Fibroblast of skin of left quadriceps (primary cell): ENCODE results near the gene COX14.
A peak's percentile ranks its signal among the peaks of the same experiment; 100 is the strongest.
"Not testable (repeated sequence)": the region's sequence is repeated elsewhere in the genome, so short reads cannot be mapped to it uniquely, and the experiment has no call there.

Experiments used
- DNase-seq, 2 experiments: peaks; one replicate each; pipeline ENCODE4 v3.0.0-alpha.2; 2013; ENCODE audit warnings: low read depth in 2 of 2

The COX14 gene

DNA sequence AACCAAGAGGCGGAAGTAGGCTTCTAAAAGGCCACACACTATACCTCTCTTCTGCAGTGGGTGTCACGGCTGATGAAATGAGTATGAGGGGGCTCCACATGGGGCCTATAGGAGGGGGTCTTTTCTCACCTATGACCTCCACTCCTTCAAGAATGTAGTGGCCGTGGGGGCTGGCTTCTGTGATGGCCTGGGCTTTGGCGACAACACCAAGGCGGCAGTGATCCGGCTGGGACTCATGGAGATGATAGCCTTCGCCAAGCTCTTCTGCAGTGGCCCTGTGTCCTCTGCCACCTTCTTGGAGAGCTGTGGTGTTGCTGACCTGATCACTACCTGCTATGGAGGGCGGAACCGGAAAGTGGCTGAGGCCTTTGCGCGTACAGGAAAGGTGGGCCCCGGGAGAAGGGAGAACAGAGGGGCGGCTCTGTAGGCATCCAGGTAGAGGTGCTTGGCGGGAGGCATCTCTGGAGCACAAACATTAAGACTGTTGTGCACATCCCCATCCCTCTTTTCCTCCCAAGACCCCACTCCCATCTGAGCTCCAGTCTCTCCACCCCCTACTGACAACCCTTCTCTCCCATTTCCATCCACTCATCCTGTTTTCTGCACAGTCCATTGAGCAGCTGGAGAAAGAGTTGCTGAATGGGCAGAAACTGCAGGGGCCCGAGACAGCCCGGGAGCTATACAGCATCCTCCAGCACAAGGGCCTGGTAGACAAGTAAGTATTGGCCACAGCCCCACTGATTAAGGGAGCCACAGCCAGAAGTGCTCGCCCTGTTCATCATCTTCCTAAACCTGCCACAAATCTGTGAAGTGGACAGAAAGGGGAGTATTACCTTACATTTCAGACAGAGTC, 4.4 kb upstream of the COX14 start:
- DNase-seq, result no peak

DNA sequence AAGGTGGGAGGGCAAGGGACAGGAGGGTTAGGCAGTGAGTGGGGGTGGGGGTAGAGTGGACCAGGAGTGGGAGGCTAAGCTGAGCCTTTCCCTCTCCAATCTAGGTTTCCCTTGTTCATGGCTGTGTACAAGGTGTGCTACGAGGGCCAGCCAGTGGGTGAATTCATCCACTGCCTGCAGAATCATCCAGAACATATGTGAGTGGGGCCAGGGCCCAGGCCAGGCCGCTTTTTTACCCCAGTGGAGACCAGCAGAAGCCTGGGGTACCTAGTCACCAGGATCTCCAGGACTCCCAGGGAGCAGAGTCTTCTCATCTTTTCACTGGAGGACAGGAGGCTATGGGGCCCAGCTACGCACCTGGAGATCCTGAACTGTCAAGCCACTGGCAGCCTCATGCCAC, 2.7 kb upstream of the COX14 start:
- no peak for DNase-seq

DNA sequence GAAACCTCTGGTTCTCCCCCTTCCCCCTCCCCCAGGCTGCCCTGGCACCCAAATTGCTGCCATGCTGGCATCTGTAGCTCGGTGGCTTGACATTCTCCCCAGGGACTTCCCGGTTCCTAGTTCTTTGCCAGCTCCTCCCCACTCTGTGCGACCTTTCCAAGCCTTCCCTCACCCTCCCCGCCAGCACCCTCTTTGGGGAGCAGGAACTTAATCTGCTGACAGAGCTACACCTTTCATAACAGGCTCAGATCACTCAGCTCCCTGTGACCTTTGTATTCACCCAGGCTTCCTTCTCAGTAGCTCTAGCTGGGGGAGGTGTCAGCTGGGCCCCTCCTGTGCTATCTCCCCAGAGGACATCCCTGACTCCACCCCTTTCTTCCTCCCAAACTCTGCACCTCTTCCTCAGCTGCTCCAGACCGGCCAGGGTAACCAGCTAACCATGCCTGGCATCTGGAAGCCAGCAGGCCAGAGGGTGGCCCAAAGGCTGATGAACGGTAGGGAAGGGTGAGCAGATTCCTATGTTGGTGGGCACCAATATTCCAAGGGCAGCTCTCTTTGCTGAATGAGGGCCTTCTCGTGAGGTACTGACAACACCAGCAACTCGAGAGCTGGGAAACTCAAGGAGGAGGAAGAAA, 1.8 kb upstream of the COX14 start:
- DNase-seq, result no peak

DNA sequence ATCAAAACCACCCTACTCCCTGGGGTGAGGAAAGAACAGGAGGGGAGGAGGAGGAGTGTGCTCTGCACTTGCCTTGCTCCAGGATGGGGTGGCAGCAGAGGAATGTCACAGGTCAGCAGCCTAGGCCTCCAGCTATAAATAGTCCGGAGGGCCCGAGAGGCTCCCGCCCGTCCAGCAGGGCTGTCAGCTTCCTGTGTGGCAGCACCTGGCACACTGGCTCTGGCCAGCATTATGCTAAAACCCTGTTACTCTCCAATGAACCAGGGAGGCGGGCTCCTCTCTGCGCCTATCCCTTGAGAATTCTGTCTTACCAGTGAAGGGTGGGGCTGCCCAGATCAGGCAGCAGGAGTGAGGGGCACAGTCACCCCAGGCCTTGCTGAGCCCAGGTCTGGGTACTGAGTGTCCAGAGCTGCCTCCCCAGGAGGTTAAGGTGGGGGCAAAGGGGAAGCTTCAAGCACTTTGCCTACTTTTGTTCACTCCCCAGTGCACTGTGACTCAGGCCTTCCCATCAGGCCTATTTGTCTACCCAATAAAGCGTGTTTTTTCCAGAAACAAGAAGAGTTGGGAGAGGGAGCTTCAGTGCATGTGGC, 1.2 kb upstream of the COX14 start:
- no peak for DNase-seq

DNA sequence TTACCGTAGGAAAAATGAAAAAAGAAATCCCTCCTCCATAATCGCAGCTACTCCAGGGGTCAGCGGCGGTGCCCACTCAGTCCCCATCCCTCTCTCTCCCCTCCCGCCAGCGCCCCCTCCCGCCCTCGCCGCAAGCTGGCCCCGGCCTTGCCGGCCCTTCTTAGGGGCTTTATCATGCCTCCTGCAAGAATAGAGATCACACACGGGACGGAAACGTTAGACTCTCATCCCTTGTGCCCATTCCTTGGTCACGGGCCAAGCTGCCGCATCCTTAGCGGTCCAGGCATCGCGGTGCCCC, 692 bp upstream of the COX14 start:
- DNase-seq, result no peak

DNA sequence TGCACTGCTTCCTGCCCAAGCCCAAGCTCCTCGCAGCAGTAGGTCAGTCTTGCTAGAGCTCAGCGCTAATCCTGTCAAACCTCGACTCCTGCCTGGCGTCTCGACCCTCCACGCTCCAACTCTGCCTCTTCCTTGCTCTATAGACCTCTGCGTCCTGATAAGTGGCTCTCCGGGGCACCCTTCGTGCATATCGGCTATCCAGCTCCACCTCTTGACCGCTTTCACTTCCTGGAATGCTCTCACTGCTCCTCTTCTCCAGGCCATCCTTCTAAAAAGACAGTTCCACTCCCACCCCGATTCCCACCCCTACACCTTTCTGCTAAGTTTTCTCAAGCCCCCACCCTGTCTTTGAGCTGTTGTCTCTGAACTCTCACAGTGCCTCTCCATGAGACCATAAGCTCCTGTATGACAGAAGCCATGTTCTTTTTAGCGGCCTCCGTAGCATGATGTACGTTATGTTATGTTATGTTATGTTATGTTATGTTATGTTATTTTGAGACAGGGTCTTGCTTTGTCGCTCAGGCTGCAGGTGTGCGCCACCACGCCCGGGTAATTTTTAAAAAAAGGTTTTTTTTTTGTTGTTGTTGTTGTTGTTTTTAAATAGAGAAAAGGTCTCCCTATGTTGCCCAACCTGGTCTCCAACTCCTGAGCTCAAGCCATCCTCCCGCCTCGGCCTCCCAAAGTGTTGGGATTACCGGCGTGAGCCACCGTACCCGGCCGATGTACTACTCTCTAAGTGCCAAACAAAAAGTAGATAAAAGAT, 601 bp downstream of the COX14 start:
- no peak for DNase-seq

DNA sequence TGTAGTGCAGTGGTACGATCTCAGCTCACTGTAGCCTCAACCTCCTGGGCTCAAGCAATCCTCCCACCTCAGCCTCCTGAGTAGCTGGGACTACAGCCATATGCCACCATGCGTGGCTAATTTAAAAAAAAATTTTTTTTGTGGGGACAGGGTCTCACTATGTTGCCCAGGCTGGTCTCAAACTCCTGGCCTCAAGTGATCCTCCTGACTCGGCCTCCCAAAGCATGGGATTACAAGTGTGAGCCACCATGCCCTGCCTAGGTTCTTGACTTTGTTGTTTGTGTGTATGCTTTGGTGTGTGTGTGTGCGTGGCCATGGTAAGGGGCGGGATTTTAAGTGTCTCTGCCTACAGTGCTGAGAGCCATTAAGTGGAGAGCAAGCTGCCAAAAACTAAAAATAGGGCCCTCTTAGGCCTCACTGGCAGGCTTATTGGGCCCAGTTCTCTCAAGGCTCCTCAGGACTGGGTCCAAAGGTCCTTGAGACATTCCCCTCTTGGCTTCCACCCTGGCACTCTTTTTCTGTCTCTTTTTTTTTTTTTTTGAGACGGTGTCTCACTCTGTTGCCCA, 5.1 kb downstream of the COX14 start:
- no peak for DNase-seq

DNA sequence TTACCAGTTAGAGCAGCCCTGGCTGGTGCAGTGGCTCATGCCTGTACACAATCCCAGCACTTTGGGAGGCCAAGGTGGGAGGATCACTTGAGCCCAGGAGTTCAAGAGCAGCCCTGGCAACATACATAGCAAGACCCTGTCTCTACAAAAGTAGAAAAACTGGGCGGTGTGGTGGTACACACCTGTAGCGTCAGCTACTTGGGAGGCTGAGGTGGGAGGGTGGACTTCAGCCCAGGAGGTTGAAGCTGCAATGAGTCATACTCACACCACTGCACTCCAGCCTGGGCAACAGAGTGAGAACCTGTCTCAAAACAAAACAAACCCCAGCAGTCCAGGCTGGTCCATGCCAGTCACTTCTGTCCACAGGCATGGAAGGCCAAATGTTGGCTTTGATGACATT, 7.4 kb downstream of the COX14 start:
- no peak for DNase-seq

DNA sequence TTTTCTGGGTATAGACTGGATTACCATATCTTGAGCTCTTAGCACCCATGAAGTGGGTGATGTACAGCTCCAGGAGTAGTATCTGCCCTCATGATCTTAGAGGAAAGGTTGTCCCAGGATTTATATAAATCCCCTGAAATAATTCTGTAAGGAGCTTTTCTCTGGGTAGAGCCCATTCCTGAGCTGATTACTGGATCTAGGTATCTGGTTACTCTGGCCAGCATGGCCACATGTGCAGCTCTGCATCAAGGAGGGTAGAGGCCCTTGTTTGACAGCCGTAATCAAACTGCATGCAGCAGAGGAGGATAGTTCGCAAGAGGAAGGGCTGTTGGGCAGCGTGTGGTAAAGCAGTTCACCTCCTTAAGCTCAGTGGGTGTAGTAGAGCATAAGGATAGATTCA, 8.5 kb downstream of the COX14 start:
- DNase-seq, result no peak

DNA sequence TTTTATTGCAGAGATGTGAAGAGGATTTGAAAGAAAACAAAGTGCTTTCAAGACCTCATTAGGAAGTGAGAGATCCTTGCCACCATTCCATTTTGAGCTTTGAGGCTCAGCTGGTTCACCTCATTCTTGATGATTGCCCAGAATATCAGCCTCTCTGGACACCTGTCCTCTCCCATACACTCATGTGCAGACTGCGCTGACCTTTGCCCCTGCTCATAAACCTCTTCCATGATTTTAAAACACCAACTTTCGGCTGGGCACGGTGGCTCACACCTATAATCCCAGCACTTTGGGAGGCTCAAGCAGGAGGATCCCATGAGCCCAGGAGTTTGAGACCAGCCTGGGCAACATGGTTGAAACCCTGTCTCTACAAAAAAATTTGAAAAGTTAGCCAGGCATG, 8.9 kb downstream of the COX14 start:
- no peak for DNase-seq

DNA sequence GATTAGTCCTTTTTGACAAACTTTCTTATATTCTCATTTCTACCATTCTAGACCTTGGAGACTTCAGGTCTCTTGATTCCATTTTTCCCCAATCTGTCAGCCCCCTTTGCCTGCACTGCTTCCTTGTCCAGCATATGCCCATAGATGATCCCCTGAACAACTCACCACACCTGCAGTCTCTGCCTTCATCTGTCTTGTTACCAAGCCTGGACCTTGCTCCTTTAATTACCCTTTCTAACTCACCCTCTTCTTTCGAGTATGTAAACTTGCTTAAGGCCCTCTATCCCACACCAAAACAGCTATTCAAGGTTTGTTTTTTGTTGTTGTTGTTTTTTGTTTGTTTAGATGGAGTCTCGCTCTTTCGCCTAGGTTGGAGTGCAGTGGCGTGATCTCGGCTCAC, 9.6 kb downstream of the COX14 start:
- DNase-seq, result no peak

DNA sequence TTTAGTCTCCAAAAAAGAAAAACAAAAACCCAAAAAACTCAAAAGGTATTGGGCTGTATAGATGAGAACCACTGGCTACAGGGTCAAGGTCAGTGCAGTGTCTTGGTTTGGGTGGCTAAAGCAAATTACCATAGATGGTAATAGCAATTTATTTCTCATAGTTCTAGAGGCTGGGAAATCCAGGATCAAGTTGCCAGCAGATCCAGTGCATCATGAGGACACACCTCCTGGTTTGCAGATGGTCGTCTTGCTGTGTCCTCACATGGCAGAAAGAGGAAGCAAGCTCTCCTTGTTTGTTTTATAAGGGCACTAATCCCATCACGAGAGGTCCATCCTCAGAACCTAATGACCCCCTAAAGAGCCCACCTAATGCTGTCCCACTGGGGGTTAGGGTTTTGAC, 11.2 kb downstream of the COX14 start:
- DNase-seq, result no peak

DNA sequence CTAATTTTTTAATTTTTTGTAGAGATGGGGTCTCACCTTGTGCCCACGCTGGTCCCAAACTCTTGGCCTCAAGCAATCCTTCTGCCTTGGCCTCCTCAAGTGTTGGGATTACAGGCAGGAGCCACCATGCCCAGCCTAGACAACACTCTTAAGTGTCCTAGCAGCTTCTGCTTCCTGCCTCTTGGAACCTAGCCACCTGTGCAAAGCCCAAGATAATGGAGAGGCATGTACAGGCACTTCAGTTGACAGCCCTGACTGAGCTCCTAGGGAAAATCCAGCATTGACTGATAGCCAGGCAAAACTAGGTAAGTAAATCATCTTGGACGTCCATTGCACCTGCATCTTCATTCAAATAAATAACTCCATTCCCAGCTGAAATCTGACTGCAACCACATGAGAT, 15.5 kb downstream of the COX14 start:
- DNase-seq, result no peak

DNA sequence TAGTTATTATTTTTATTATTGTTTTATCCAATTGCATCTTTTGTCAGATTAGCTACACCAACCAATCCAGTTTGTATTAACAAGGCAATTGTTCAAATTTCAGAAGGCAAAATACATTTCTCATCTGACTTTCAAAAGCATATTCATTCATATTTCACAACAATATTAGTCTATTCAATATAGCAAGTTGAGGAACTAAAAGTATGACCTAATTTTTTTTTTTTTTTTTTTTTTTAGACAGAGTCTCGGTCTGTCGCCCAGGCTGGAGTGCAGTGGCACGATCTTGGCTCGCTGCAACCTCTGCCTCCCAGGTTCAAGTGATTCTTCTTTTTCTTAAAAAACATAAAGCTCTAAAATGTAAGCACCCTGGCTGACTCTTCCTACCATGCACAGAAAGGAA, 17.3 kb downstream of the COX14 start:
- no peak for DNase-seq

DNA sequence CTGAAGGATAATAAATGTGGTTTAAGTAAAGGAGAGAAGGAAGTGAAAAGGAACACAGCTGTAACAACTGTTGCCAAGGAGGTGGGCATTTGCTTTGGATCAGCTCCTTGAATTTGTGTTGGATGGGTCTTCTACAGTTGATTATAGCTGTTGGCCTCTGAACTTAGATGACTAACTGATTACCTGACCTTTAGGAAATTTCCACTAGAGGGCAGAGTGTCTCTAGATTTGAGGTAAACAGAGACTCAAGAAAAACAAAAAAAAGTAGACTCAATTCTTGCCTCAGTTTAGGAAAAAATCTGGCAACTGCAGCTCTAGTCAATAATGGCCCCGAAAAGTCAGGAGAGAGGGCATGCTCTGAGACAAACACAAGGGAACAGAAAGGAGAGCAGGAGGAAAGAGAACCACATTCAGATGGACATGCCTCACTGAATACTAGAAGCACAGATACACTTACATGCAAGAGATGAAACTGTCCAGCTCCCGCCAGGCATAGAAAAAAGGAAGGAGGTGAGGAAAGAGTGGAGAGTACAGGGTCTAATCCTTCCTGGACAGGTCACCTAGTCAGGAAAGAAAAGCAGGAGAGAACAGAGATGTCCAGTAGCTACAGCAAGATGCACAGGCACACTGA, 20.6 kb downstream of the COX14 start:
- peak in 1 of 2 experiments; percentile 27 for DNase-seq

DNA sequence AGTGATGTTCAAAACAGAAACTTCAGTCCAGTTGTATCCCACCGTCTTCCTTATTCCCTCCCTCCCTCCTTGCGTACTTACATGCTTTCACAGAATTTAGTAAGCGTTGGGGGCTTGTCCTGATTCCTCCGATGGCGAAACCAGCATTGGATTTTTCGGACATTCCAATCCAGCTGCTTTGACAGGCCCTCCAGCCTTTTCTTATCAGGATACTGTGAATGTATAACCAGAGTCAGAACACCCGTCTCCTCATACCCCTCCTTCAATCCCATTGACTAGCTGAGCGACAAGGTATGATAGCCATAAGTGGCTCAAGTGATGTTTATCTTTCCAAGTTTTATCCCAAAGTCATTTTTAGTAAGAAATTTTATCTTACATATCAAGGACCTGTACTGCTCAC, 31.0 kb downstream of the COX14 start:
- DNase-seq, result no peak

DNA sequence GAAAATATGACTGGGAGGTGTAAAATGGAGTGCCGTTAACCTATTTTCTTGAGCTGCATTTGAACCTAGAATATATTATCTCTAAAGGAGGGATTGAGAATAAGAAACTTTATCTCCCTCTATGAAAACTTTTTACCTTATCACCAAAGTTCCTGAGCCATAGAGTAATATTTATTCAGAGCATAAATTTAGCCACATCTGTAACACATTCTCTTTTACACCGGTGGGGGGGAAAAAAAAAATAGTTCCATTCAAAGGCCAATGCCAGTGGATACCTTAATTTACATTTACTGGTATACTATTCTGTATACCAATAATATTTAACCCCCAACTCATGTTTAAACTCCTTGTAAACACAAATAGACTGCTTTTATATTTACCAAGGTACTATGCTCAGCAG, 33.4 kb downstream of the COX14 start:
- DNase-seq, result no peak

DNA sequence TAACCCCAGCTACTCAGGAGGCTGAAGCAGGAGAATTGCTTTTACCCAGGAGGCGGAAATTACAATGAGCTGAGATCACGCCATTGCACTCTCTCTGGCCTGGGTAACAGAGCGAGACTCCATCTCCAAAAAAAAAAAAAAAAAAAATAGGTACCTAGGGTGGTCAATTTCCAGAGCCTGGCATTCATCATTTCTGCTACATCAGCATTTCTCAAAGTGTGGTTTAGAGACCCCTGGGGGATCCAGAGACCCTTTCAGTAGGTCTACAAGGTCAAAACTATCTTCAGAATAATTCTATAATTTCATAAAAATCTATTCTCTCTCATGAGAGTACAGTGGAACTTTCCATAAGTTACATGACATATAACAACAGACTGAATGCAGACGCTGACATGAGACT, 35.2 kb downstream of the COX14 start:
- no peak for DNase-seq

DNA sequence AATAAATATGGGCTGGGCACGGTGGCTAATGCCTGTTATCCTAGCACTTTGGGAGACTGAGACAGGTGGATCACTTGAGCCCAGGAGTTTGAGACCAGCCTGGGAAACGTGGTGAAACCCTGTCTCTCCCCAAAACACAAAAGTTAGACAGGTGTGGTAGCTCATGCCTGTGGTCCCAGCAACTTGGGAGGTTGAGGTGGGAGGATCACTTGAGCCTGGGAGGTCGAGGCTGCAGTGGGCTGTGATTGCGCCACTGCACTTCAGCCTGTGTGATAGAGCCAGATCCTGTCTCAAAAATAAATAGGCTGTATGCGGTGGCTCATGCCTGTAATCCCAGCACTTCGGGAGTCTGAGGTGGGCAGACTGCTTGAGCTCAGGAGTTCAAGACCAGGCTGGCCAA, 36.0 kb downstream of the COX14 start:
- not testable (repeated sequence) for DNase-seq

DNA sequence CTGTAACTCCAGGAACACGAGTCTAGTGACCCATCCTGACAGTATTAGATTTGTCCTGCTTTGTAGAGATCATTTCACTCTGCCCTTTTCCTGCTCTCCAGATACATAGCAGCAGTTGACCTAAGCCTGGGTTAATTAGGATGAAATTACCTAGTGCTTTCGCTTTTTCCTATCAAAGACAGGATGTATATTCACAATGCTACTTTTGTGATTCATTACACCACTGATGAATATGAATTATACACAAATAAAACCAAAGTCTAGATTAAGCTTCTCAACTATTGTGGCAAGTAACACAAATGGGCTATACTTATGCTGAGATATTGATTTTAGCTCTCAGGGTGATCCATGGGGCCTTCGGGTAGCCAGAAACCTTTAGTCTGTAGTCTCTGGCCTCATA, 37.3 kb downstream of the COX14 start:
- DNase-seq, result no peak

DNA sequence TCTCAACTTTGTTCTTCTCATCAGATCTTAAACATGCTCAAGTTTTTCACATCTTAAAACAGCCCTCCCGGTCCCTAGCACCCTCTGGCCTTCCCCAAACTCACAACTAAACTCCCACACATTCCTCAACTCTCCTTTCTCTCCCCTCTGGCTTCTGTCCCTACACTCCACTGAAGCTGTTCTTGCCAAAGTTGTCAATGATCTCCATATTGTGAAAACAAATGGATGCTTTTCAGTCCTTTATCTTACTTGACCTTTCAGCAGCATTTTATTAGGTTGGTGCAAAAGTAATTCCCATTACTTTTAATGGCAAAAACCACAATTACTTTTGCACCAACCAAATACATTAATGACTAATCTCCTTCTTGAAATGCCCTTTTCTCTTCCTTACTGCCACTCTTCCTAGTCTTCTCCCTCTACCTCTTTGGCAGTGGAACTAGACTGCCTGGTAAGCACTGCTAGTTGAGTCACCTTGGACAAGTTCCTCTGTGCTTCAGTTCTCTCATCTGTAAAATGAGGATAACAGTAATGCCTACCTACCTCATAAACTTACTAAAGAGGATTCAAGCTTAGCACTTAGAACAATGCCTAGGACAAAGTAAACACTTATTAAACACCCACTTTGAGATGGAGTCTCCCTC, 39.1 kb downstream of the COX14 start:
- DNase-seq, result no peak
